ENCODE results near the gene C20orf202. TPM values are rescaled to one million over a fixed set of nuclear protein-coding genes. Genes with fewer than 3 reads are reported as not detected.

The C20orf202 gene
- polyA plus RNA-seq, 2 donors = 0.27 to 0.33 TPM

DNA sequence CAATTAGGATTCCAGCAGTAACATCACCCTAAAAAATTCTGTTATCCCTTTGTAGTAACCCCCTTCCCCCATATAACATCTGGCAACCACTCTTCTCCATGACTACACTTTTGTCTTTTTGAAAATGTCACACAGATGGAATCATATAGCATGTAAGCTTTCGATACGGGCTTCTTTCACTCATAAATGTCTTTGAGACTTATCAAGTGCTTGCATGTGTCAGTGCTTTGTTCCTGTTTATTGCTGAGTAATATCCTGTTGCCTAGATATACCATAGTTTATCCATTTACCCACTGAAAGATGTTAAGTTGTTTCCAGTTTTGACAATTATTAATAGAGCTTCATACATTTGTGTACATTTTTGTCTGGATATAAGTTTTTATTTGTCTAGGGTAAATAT, 52.4 kb downstream of the C20orf202 start:
- Histone ChIP-seq H3K9me3 (ENCODE audit: control insufficient read depth in 2 of 2, insufficient read depth in 1 of 2, low read depth in 1 of 2, low read length in 1 of 2) (no peaks in the 10 kb centered on the region), H3K27me3 (ENCODE audit: control insufficient read depth in 1 of 2, insufficient read depth in 2 of 2, low read length in 2 of 2) (no peaks in the 10 kb centered on the region), H3K27ac (ENCODE audit: low read depth in 2 of 2, low read length in 1 of 2) (no peak overlapping the region), H3K36me3 (ENCODE audit: control insufficient read depth in 2 of 2, insufficient read depth in 2 of 2, low read length in 1 of 2) (no peaks in the 10 kb centered on the region), H3K4me1 (ENCODE audit: control insufficient read depth in 2 of 2, insufficient read depth in 2 of 2, low read length in 1 of 2) (no peaks in the 10 kb centered on the region), H3K4me3 (ENCODE audit: low read depth in 1 of 2, low read length in 2 of 2) (no peak overlapping the region)
- WGBS, 2 donors = 77 to 78% methylated on average over 2 of the region's 2 CpGs

Other genes starting within 250 kb of the C20orf202 start
- under 1 TPM; 0.04 to 0.06 TPM for gene RSPO4, start 201.1 kb upstream of the C20orf202 start, polyA plus RNA-seq
- gene PSMF1, start 84.9 kb upstream of the C20orf202 start, polyA plus RNA-seq = 10 to 100 TPM; 24.2 to 72.5 TPM
- 1 to 10 TPM; 1.4 to 3.9 TPM for gene TMEM74B, start 18.5 kb upstream of the C20orf202 start, polyA plus RNA-seq
- gene RAD21L1, start 22.6 kb downstream of the C20orf202 start, polyA plus RNA-seq = not detected
- 1 to 10 TPM in 1 of 2 donors, under 1 TPM in 1; 0.92 to 1.1 TPM for gene SNPH, start 62.8 kb downstream of the C20orf202 start, polyA plus RNA-seq
- 100 to 1,000 TPM; 137 to 147 TPM for gene SDCBP2, start 125.7 kb downstream of the C20orf202 start, polyA plus RNA-seq
- 100 to 1,000 TPM; 106 to 157 TPM for gene FKBP1A, start 189.6 kb downstream of the C20orf202 start, polyA plus RNA-seq

Measured in esophagus (tissue), 2 donors.